AG04450 (cell line): ENCODE results near the gene ADGRD2. TPM values are rescaled to one million over a fixed set of nuclear protein-coding genes. Genes with fewer than 3 reads are reported as not detected.

Source experiments
- CTCF ChIA-PET: fragments of 300-600, 350-600 bp; formaldehyde crosslinking; extraction: SDS; loops from one replicate; lab custom pipeline; 2022; ENCODE audit warnings: antibody characterized with exemption, inconsistent platforms; lab: Charles Lee
- POLR2A ChIA-PET: fragments of 350-600 bp; formaldehyde crosslinking; extraction: SDS; loops from one replicate; lab custom pipeline; 2021; ENCODE audit warnings: antibody characterized with exemption, inconsistent platforms; lab: Yijun Ruan, JAX
- DNase-seq: peaks from one replicate; pipeline ENCODE4 v3.0.0-alpha.2; 2011; ENCODE audit warnings: low read depth, low spot score
- H3K27ac ChIP-seq: one replicate; pipeline ENCODE4 v1.5.1; 2012; ENCODE audit warnings: low read depth, low read length, control low read depth
- H3K27me3 ChIP-seq: one replicate; pipeline ENCODE4 v1.6.0; 2012; ENCODE audit warnings: low read length; ENCODE audit not compliant: control insufficient read depth, insufficient read depth
- H3K4me3 ChIP-seq: 2 replicates; pipeline ENCODE4 v1.5.1; 2011; ENCODE audit warnings: mild to moderate bottlenecking, low read depth, low read length, control low read depth
- H3K9me3 ChIP-seq: 2 replicates; pipeline ENCODE4 v1.5.1; 2012; ENCODE audit warnings: low read length; ENCODE audit not compliant: control insufficient read depth, insufficient read depth
- CTCF ChIP-seq: IDR thresholded peaks from 2 replicates; pipeline ENCODE4 v1.5.1; 2011; ENCODE audit warnings: low read depth, low read length, control low read depth, inconsistent platforms
- polyA plus RNA-seq: library from polyadenylated mRNA; depleted of rRNA; stranded (reverse); fragments of >200 nt; gene quantifications from 2 replicates; pipeline ENCODE4 v1.2.3, GENCODE V29; 2011

ADGRD2 gene
- polyA plus RNA-seq, 1 experiment: not detected

GRCh38 chr9:124411514-124412227 is 38.6 kb upstream of the ADGRD2 start:
- no peak; the same call in 1 of the 2 replicates for TF ChIP-seq CTCF
- peak overlapping the region; percentile 21 for H3K4me3 ChIP-seq
- CTCF ChIA-PET: interaction anchor here (0.6 to 6.9 kb wide), 4 partner anchors 15 to 938 kb away, joined by 3 to 119 read pairs (median 4); no protein-coding TSS in a partner anchor
- H3K9me3 ChIP-seq: peaks cover 5% of the 10 kb centered on the region; the same call in 1 of the 2 replicates
- H3K27ac ChIP-seq: peak overlapping the region; percentile 83
- no peaks in the 10 kb centered on the region for H3K27me3 ChIP-seq
- POLR2A ChIA-PET: interaction anchor here (0.6 to 1.4 kb wide), 3 partner anchors 13 to 125 kb away, joined by 3 to 8 read pairs (median 6); no protein-coding TSS in a partner anchor
- DNase-seq: no peak

- TF ChIP-seq CTCF: no peak
- Histone ChIP-seq H3K4me3 (no peak overlapping the region), H3K9me3 (peaks cover 5% of the 10 kb centered on the region; the same call in 1 of the 2 replicates), H3K27me3 (no peaks in the 10 kb centered on the region), H3K27ac (peak overlapping the region; percentile 78)
- no peak for DNase-seq
- CTCF ChIA-PET: interaction anchor here (1.3 to 6.9 kb wide), 2 partner anchors 16 to 125 kb away, joined by 6 to 119 read pairs; no protein-coding TSS in a partner anchor
- POLR2A ChIA-PET: interaction anchor here (1.4 kb wide), 1 partner anchor 13 kb away, joined by 6 read pairs; no protein-coding TSS in a partner anchor
Measured at GRCh38 chr9:124412228-124412575, 38.0 kb upstream of the ADGRD2 start.

GRCh38 chr9:124414612-124415011 is 35.6 kb upstream of the ADGRD2 start:
- no peak overlapping the region for H3K27ac ChIP-seq
- H3K27me3 ChIP-seq: no peaks in the 10 kb centered on the region
- ChIA-PET POLR2A (no interaction called here), CTCF (interaction anchor here (0.7 to 4.0 kb wide), 5 partner anchors 13 to 199 kb away, joined by 3 to 22 read pairs (median 3); no protein-coding TSS in a partner anchor)
- H3K4me3 ChIP-seq: peak overlapping the region; percentile 97
- DNase-seq: no peak
- no peak for TF ChIP-seq CTCF
- H3K9me3 ChIP-seq: peaks cover 5% of the 10 kb centered on the region; the same call in 1 of the 2 replicates

GRCh38 chr9:124415102-124415851 is 35.0 kb upstream of the ADGRD2 start, which contains the start of gene PSMB7:
TSS of gene PSMB7 (minus strand) at chr9:124415442. CDS start at chr9:124415425, 17 bp downstream.
- DNase-seq: peak; percentile 91
- TF ChIP-seq CTCF: peak; percentile 83
- ChIA-PET POLR2A (no interaction called here), CTCF (interaction anchor here (0.7 to 4.0 kb wide), 5 partner anchors 22 to 199 kb away, joined by 3 to 22 read pairs (median 3); no protein-coding TSS in a partner anchor)
- peak within 1 kb of the TSS; percentile 69 for H3K27ac ChIP-seq
- no peaks in the 10 kb centered on the region for H3K27me3 ChIP-seq
- H3K9me3 ChIP-seq: peaks cover 5% of the 10 kb centered on the region; the same call in 1 of the 2 replicates
- H3K4me3 ChIP-seq: peak within 1 kb of the TSS; percentile 97
